Ascending aorta (tissue), 2 donors: ENCODE data around the gene PDGFB. TPM values are rescaled to one million over a fixed set of nuclear protein-coding genes. Genes with fewer than 3 reads are reported as not detected.

Experiments used
- DNase-seq, 2 donors: peaks; one replicate each; pipeline ENCODE4 v3.0.0-alpha.2; 2019; ENCODE audit warnings: low spot score in 2 of 2
- H3K27ac ChIP-seq, 2 donors: fragments of 200-600 bp; sonication (generic); one replicate each; pipeline ENCODE4 v1.5.1; 2016 to 2017; ENCODE audit warnings: mild to moderate bottlenecking in 1 of 2
- H3K27me3 ChIP-seq: fragments of 200-600 bp; sonication (generic); one replicate; pipeline ENCODE4 v1.5.1; 2017
- H3K36me3 ChIP-seq, 2 donors: fragments of 200-600 bp; sonication (generic); one replicate each; pipeline ENCODE4 v1.5.1; 2016
- H3K4me1 ChIP-seq, 2 donors: fragments of 200-600 bp; sonication (generic); one replicate each; pipeline ENCODE4 v1.5.1; 2016 to 2017; ENCODE audit warnings: mild to moderate bottlenecking in 1 of 2
- H3K4me3 ChIP-seq, 2 donors: fragments of 200-600 bp; sonication (generic); one replicate each; pipeline ENCODE4 v1.5.1; 2016 to 2017; ENCODE audit warnings: mild to moderate bottlenecking in 1 of 2
- H3K9me3 ChIP-seq, 2 donors: fragments of 200-600 bp; sonication (generic); one replicate each; pipeline ENCODE4 v1.5.1; 2016
- intact Hi-C: fragments of 100-400 bp; cut with DNase I; formaldehyde crosslinking; loops from one replicate; pipeline ENCODE4 v1.15.1; 2023
- total RNA-seq: library from RNA; depleted of rRNA; stranded (reverse); fragments of >200 nt; gene quantifications from one replicate; pipeline ENCODE4 v1.1.0, GENCODE V29; 2016
- TF ChIP-seq, protein P1 (sequence below), 3 experiments: fragments of 200-600 bp in 2 of 3; fragments of 450-650 bp in 1 of 3; sonication (generic) in 2 of 3; IDR thresholded peaks; one replicate each; pipeline ENCODE4 v1.5.1; 2016 to 2019; ENCODE audit warnings: antibody characterized with exemption in 3 of 3, mild to moderate bottlenecking in 1 of 3, moderate library complexity in 1 of 3

The PDGFB gene
- total RNA-seq, 1 donor from 2014 or later = 8.9 TPM

DNA sequence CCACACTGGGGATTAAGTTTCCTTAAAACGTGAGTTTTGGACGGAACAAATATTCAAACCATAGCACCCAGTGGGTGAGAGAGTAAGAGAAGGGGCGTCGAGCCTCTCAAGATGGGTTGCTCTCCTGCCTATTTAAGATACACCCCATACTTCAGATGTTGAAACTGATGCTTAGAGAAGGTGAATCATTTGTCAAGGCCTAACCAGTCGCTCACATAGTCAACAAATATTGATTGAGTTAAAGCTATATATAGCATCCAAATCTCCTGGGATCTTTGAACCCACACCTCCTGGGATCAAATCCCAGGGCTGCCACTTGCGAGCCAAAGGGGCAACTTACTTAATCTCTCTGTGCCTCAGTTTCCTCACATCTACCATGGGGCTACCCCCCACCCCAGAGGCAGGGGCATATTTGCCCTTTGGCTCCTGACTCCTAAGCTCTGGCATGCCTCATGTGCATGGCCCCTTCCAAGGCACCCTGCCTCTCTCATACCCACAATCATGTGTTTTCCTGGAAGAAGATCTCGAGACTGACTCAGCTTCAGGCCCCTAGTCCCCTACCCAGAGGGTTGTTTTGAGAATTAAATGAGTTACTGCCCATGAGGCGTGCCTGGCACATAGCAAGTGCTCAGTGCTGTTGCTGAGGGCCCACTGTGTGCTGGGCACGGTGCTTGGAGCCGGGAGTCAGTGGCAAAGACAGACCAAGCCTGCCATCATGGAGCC, 19.0 kb upstream of the PDGFB start:
- TF ChIP-seq, protein P1, sequence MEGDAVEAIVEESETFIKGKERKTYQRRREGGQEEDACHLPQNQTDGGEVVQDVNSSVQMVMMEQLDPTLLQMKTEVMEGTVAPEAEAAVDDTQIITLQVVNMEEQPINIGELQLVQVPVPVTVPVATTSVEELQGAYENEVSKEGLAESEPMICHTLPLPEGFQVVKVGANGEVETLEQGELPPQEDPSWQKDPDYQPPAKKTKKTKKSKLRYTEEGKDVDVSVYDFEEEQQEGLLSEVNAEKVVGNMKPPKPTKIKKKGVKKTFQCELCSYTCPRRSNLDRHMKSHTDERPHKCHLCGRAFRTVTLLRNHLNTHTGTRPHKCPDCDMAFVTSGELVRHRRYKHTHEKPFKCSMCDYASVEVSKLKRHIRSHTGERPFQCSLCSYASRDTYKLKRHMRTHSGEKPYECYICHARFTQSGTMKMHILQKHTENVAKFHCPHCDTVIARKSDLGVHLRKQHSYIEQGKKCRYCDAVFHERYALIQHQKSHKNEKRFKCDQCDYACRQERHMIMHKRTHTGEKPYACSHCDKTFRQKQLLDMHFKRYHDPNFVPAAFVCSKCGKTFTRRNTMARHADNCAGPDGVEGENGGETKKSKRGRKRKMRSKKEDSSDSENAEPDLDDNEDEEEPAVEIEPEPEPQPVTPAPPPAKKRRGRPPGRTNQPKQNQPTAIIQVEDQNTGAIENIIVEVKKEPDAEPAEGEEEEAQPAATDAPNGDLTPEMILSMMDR (IDR thresholded peaks at IDR 0.05) = no peak
- no peak for DNase-seq
- intact Hi-C loops = no loop called here
- Histone ChIP-seq H3K27ac (no peak overlapping the region), H3K36me3 (no peaks in the 10 kb centered on the region), H3K4me3 (no peak overlapping the region), H3K4me1 (no peaks in the 10 kb centered on the region), H3K27me3 (no peaks in the 10 kb centered on the region), H3K9me3 (peaks cover 0 to 15% of the 10 kb centered on the region in 2 donors)

DNA sequence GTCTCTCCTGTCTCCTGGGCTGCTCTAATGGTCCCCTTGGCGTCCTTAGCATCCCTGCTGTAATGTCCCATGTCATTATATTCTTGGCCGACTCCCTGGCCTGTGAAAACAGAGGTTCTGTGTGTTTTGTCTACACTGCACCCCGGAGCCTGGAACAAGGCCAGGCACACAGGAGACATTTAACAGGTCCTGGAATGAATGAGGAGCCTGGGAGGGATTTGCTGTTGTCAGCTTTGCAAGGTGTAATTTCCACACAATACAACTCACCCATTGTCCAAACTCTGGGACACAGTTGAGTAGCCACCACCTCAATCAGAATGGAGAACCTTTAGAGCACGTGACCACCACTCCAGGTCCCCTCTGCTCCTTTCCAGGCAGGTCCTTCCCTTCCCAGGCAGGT, 14.9 kb upstream of the PDGFB start:
- DNase-seq = no peak
- Histone ChIP-seq H3K27me3 (no peaks in the 10 kb centered on the region), H3K9me3 (peaks cover 0 to 15% of the 10 kb centered on the region in 2 donors), H3K36me3 (no peaks in the 10 kb centered on the region), H3K4me1 (peaks cover 4 to 21% of the 10 kb centered on the region in 2 donors), H3K4me3 (no peak overlapping the region), H3K27ac (no peak overlapping the region)
- TF ChIP-seq, protein P1 (IDR thresholded peaks at IDR 0.05) = no peak
- intact Hi-C loops = loop anchor here (5.0 to 10.0 kb wide), 3 partner anchors 82 to 475 kb away; partner anchors contain the start of gene CBX6

DNA sequence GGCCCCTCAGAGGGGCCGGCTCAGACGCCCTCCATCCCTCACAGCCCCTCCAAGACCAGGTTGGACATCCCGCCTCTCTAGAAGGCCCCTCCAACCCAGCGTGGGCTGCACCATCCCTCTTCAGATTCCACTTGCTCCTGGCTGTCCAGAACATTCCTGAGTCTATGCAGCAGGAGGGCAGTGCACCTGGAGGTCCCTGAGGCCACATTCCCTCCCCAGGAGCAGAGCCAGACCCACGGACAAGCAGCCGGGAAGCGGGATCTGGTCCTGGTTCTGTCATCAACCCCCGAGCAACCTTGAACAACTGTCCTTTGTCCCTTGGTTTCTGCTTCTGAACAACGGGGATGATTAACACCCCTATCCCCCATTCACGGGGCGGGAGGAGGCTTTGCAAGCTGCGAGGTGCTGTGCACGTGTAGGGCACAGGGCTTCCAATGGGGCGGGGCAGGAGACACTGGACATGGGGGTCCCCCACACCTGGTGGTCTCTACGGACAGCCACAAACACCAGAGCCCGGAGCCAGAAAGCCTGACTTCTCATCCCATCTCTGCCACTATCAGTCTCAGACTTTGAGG, 13.2 kb upstream of the PDGFB start:
- Histone ChIP-seq H3K27ac (no peak overlapping the region), H3K36me3 (no peaks in the 10 kb centered on the region), H3K4me3 (no peak overlapping the region), H3K9me3 (peaks cover 0 to 15% of the 10 kb centered on the region in 2 donors), H3K4me1 (peaks cover 18 to 37% of the 10 kb centered on the region in 2 donors), H3K27me3 (no peaks in the 10 kb centered on the region)
- no peak for DNase-seq
- TF ChIP-seq, protein P1 (IDR thresholded peaks at IDR 0.05) = no peak
- intact Hi-C loops = loop anchor here (5.0 to 10.0 kb wide), 3 partner anchors 81 to 473 kb away; partner anchors contain the start of gene CBX6

DNA sequence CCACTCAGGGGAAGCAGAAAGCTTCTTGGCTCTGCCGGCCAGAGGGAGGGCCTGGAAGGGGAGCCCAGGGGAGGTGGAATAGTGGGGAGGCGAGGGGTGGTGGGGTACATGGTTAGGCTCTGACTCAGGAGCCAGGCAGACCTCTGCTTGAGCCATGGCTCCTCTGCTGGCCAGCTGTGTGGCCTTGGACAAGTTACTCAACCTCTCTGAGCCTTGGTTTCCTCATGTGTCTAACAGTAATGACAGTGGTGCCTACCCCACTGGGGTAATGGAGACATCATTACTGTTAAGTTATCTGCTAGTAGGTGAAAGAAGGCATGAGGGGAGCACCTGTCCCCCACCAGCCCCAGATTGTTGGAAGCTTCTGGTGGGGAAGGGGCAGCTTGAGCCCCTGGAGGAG, 12.2 kb upstream of the PDGFB start:
- Histone ChIP-seq H3K36me3 (no peaks in the 10 kb centered on the region), H3K4me3 (no peak overlapping the region), H3K27me3 (no peaks in the 10 kb centered on the region), H3K27ac (no peak overlapping the region), H3K9me3 (peaks cover 0 to 13% of the 10 kb centered on the region in 2 donors), H3K4me1 (peaks cover 21 to 44% of the 10 kb centered on the region in 2 donors)
- intact Hi-C loops = loop anchor here (5.0 to 10.0 kb wide), 3 partner anchors 80 to 472 kb away; partner anchors contain the start of gene CBX6
- no peak for DNase-seq
- TF ChIP-seq, protein P1 (IDR thresholded peaks at IDR 0.05) = no peak

DNA sequence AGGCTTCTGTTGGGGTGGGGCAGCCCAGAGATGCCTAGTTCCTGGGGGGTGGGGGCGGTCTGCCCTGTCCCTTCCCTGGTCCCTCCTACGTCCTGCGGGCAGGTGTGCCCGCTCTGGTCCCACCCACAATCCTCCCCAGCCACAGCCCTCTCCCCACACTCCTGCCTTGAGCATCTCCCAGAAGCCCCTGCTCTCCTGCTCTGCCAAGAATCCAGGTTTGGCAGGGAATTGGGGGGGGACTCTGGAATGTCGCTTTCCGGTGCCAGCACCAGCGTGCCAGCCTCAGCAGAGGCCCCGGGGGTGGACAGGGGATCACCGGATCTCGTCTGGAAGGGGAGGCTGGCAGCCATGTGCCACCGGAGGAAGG, 11.4 kb upstream of the PDGFB start:
- no peaks in the 10 kb centered on the region for H3K27me3 ChIP-seq
- no peaks in the 10 kb centered on the region for H3K36me3 ChIP-seq
- peaks cover 0 to 5% of the 10 kb centered on the region in 2 donors for H3K9me3 ChIP-seq
- DNase-seq = no peak
- TF ChIP-seq, protein P1 (IDR thresholded peaks at IDR 0.05) = no peak
- intact Hi-C loops = loop anchor here (5.0 to 10.0 kb wide), 3 partner anchors 79 to 471 kb away; partner anchors contain the start of gene CBX6
- peaks cover 21 to 44% of the 10 kb centered on the region in 2 donors for H3K4me1 ChIP-seq
- no peak overlapping the region for H3K4me3 ChIP-seq
- H3K27ac ChIP-seq = peak overlapping the region; percentile 12 to 59
